RWPE2 (cell line): Measurements from ENCODE around the gene SPOUT1.
A peak's percentile ranks its signal among the peaks of the same experiment; 100 is the strongest.

Experiments used
- ATAC-seq: fragments of 200-7000 bp; cut with Tn5 transposase; 3 replicates; pipeline ENCODE4 v1.9.1; 2021; ENCODE audit warnings: low read depth
- DNase-seq: peaks from one replicate; pipeline ENCODE4 v3.0.0-alpha.2; 2020; ENCODE audit warnings: low spot score
- H3K27ac ChIP-seq: fragments of 450-650 bp; 2 replicates; pipeline ENCODE4 v1.5.1; 2017; ENCODE audit warnings: mild to moderate bottlenecking; ENCODE audit not compliant: poor library complexity, severe bottlenecking
- H3K27me3 ChIP-seq: fragments of 250-450 bp; sonication (Bioruptor Pico); 2 replicates; pipeline ENCODE4 v1.5.1; 2021; ENCODE audit warnings: mild to moderate bottlenecking, moderate library complexity; ENCODE audit not compliant: insufficient read depth, poor library complexity, severe bottlenecking
- H3K36me3 ChIP-seq: fragments of 250-450 bp; sonication (Bioruptor Pico); 2 replicates; pipeline ENCODE4 v1.5.1; 2020; ENCODE audit warnings: low read depth, mild to moderate bottlenecking, moderate library complexity
- H3K4me1 ChIP-seq: fragments of 250-450 bp; sonication (Bioruptor Pico); 2 replicates; pipeline ENCODE4 v1.5.1; 2021; ENCODE audit warnings: mild to moderate bottlenecking, moderate library complexity; ENCODE audit not compliant: insufficient read depth, poor library complexity, severe bottlenecking
- H3K4me3 ChIP-seq: fragments of 250-450 bp; sonication (Bioruptor Pico); 2 replicates; pipeline ENCODE4 v1.5.1; 2021; ENCODE audit warnings: mild to moderate bottlenecking, moderate library complexity; ENCODE audit not compliant: severe bottlenecking
- H3K9me3 ChIP-seq: fragments of 250-450 bp; sonication (Bioruptor Pico); 2 replicates; pipeline ENCODE4 v1.5.1; 2021; ENCODE audit warnings: mild to moderate bottlenecking, moderate library complexity; ENCODE audit not compliant: severe bottlenecking
- CTCF ChIP-seq: fragments of 450-650 bp; IDR thresholded peaks from one replicate; pipeline ENCODE4 v1.5.1; 2017; ENCODE audit warnings: mild to moderate bottlenecking, moderate library complexity; ENCODE audit not compliant: poor library complexity, severe bottlenecking

The SPOUT1 gene

GRCh38 chr9:128818839-128819715 lies 10.5 kb downstream of the SPOUT1 start:
- H3K27ac ChIP-seq: peak overlapping the region; percentile 36
- peaks cover 15% of the 10 kb centered on the region for H3K36me3 ChIP-seq
- TF ChIP-seq CTCF: no peak
- DNase-seq (no peak), ATAC-seq (peak; percentile 26)
- H3K27me3 ChIP-seq: no peaks in the 10 kb centered on the region
- no peaks in the 10 kb centered on the region for H3K9me3 ChIP-seq
- H3K4me1 ChIP-seq: no peaks in the 10 kb centered on the region
- H3K4me3 ChIP-seq: peak overlapping the region; percentile 49

- H3K36me3 ChIP-seq: peaks cover 12% of the 10 kb centered on the region
- H3K4me3 ChIP-seq: peak within 1 kb of the TSS; percentile 49
- no peaks in the 10 kb centered on the region for H3K4me1 ChIP-seq
- peak; percentile 96 for TF ChIP-seq CTCF
- peak; percentile 83 for ATAC-seq
- H3K27me3 ChIP-seq: no peaks in the 10 kb centered on the region
- no peaks in the 10 kb centered on the region for H3K9me3 ChIP-seq
- DNase-seq: peak; percentile 93
- peak within 1 kb of the TSS; percentile 36 for H3K27ac ChIP-seq
Measured at GRCh38 chr9:128818099-128818838, 11.3 kb downstream of the SPOUT1 start, which contains the start of gene ENDOG. Gene ENDOG, plus strand, starts transcription at chr9:128818500. Its CDS starts 185 bp downstream, at chr9:128818685.

- no peak overlapping the region for H3K4me3 ChIP-seq
- no peak for TF ChIP-seq CTCF
- no peak for ATAC-seq
Measured at GRCh38 chr9:128810873-128811272, 18.7 kb downstream of the SPOUT1 start.

GRCh38 chr9:128809831-128810230 lies 19.8 kb downstream of the SPOUT1 start:
- TF ChIP-seq CTCF: no peak

More at GRCh38 chr9:128810873-128811272, 18.7 kb downstream of the SPOUT1 start:
- Histone ChIP-seq H3K27me3 (no peaks in the 10 kb centered on the region), H3K9me3 (no peaks in the 10 kb centered on the region), H3K4me1 (no peaks in the 10 kb centered on the region), H3K36me3 (peaks cover 8% of the 10 kb centered on the region), H3K27ac (no peak overlapping the region)
- DNase-seq: no peak

More at GRCh38 chr9:128809831-128810230, 19.8 kb downstream of the SPOUT1 start:
- Histone ChIP-seq H3K27me3 (no peaks in the 10 kb centered on the region), H3K27ac (no peak overlapping the region), H3K36me3 (peaks cover 18% of the 10 kb centered on the region), H3K4me3 (no peak overlapping the region), H3K9me3 (no peaks in the 10 kb centered on the region), H3K4me1 (no peaks in the 10 kb centered on the region)
- ATAC-seq: no peak
- no peak for DNase-seq
